GM12878 (cell line): Measurements from ENCODE around the gene FAM83G. TPM values are rescaled to one million over a fixed set of nuclear protein-coding genes. Genes with fewer than 3 reads are reported as not detected.

ENCODE experiments used
- ATAC-seq: fragments of 200-7000 bp; cut with Tn5 transposase; 3 replicates; pipeline ENCODE4 v1.9.1; 2020; ENCODE audit warnings: mild to moderate bottlenecking, moderate library complexity
- BruUV-seq: library from RNA; stranded (reverse); fragments of 400-500 nt; replicated peaks from 2 replicates; lab custom pipeline; 2021; lab: Mats Ljungman, UMichigan
- CTCF ChIA-PET: fragments of 300-600 bp; sonication (Branson Sonifier 250); formaldehyde crosslinking; extraction: SDS; loops from one replicate; lab custom pipeline; 2021; ENCODE audit warnings: inconsistent platforms; lab: Yijun Ruan, JAX
- POLR2A ChIA-PET: fragments of 350-600 bp; formaldehyde crosslinking; extraction: SDS; loops from one replicate; lab custom pipeline; 2021; ENCODE audit warnings: inconsistent platforms; lab: Charles Lee
- RAD21 ChIA-PET: fragments of 300-600 bp; sonication (Branson Sonifier 250); formaldehyde crosslinking; loops from one replicate; lab custom pipeline; 2023; ENCODE audit warnings: antibody characterized with exemption; ENCODE audit not compliant: unreplicated experiment; lab: Charles Lee
- SMC1A ChIA-PET: fragments of 300-600 bp; sonication (Branson Sonifier 250); formaldehyde crosslinking; loops from one replicate; lab custom pipeline; 2023; ENCODE audit not compliant: unreplicated experiment, uncharacterized antibody; lab: Charles Lee
- DNase-seq: peaks from one replicate; pipeline ENCODE4 v3.0.0-alpha.2; 2011; ENCODE audit warnings: low read depth, low spot score
- FAIRE-seq: peaks from 3 replicates; lab custom pipeline; 2011; peaks lifted over from hg19 to GRCh38; lab: Jason Lieb, UNC
- H2AFZ ChIP-seq: 2 replicates; pipeline ENCODE4 v1.6.0; 2011; ENCODE audit warnings: low read depth, low read length, control low read depth; ENCODE audit not compliant: control insufficient read depth
- H3K27ac ChIP-seq: 2 replicates; pipeline ENCODE4 v1.5.1; 2011; ENCODE audit warnings: control low read depth; ENCODE audit not compliant: control insufficient read depth, insufficient read depth
- H3K27me3 ChIP-seq, 2 experiments: replicated peaks in 1 of 2; 2 replicates each; pipeline versions ENCODE4 v1.6.0 to v1.6.1; 2011; ENCODE audit warnings: low read length in 1 of 2; ENCODE audit not compliant: control insufficient read depth in 2 of 2, insufficient read depth in 2 of 2
- H3K36me3 ChIP-seq, 2 experiments: 2 replicates each; pipeline ENCODE4 v1.5.1; 2011; ENCODE audit warnings: low read length in 1 of 2; ENCODE audit not compliant: control insufficient read depth in 2 of 2, insufficient read depth in 2 of 2
- H3K4me1 ChIP-seq: 2 replicates; pipeline ENCODE4 v1.6.1; 2011; ENCODE audit warnings: mild to moderate bottlenecking, low read length, moderate library complexity, mixed read lengths; ENCODE audit not compliant: control insufficient read depth, insufficient read depth
- H3K4me2 ChIP-seq: 2 replicates; pipeline ENCODE4 v1.6.0; 2011; ENCODE audit warnings: control low read depth; ENCODE audit not compliant: control insufficient read depth, insufficient read depth
- H3K4me3 ChIP-seq: fragments of 200-600 bp; sonication (generic); 2 replicates; pipeline ENCODE4 v1.5.1; 2016
- H3K79me2 ChIP-seq: 2 replicates; pipeline ENCODE4 v1.6.0; 2011; ENCODE audit warnings: low read length; ENCODE audit not compliant: control insufficient read depth, insufficient read depth
- H3K9ac ChIP-seq: 2 replicates; pipeline ENCODE4 v1.8.0; 2011; ENCODE audit warnings: low read length, control low read depth, mixed read lengths; ENCODE audit not compliant: control insufficient read depth, insufficient read depth
- H3K9me3 ChIP-seq: replicated peaks from 3 replicates; pipeline ENCODE4 v1.5.1; 2011; ENCODE audit warnings: mild to moderate bottlenecking, low read length; ENCODE audit not compliant: control insufficient read depth, insufficient read depth
- H4K20me1 ChIP-seq: 2 replicates; pipeline ENCODE4 v1.6.0; 2011; ENCODE audit not compliant: control insufficient read depth, insufficient read depth
- BHLHE40 ChIP-seq, 2 experiments: fragments of 450-650 bp in 1 of 2; IDR thresholded peaks; 2 replicates each; pipeline ENCODE4 v1.6.1; 2011 to 2017; ENCODE audit warnings: low read depth in 2 of 2, borderline replicate concordance in 1 of 2, improper control_type of control experiment in 1 of 2, low read length in 1 of 2, mild to moderate bottlenecking in 1 of 2
- CBFB ChIP-seq: IDR thresholded peaks from 2 replicates; pipeline ENCODE4 v1.6.1; 2016; ENCODE audit warnings: antibody characterized with exemption, low read depth
- FOXK2 ChIP-seq: fragments of 450-650 bp; IDR thresholded peaks from 2 replicates; pipeline ENCODE4 v1.6.1; 2017; ENCODE audit warnings: mild to moderate bottlenecking, moderate library complexity
- MEF2B ChIP-seq: fragments of 450-650 bp; IDR thresholded peaks from 2 replicates; pipeline ENCODE4 v1.6.1; 2018; ENCODE audit warnings: mild to moderate bottlenecking, moderate library complexity; ENCODE audit not compliant: partially characterized antibody, poor library complexity, severe bottlenecking
- NFXL1 ChIP-seq: fragments of 450-650 bp; IDR thresholded peaks from 2 replicates; pipeline ENCODE4 v1.6.1; 2017; ENCODE audit warnings: antibody characterized with exemption, mild to moderate bottlenecking, borderline replicate concordance
- POLR2A ChIP-seq: IDR thresholded peaks from 2 replicates; pipeline ENCODE4 v1.6.1; 2011; ENCODE audit warnings: low read depth, mild to moderate bottlenecking, low read length
- POU2F2 ChIP-seq: IDR thresholded peaks from 3 replicates; pipeline ENCODE4 v1.6.1; 2011; ENCODE audit warnings: low read depth, mild to moderate bottlenecking, low read length, borderline replicate concordance
- SP1 ChIP-seq: IDR thresholded peaks from one replicate; pipeline ENCODE4 v1.6.1; 2011; ENCODE audit warnings: low read depth, low read length
- SREBF2 ChIP-seq: IDR thresholded peaks from 2 replicates; pipeline ENCODE4 v1.6.1; 2012; ENCODE audit warnings: mild to moderate bottlenecking, low read length
- TARDBP ChIP-seq: IDR thresholded peaks from 2 replicates; pipeline ENCODE4 v1.6.1; 2016; ENCODE audit warnings: borderline replicate concordance
- ZNF207 ChIP-seq: fragments of 450-650 bp; IDR thresholded peaks from 2 replicates; pipeline ENCODE4 v1.6.1; 2014; ENCODE audit warnings: antibody characterized with exemption, mild to moderate bottlenecking, borderline replicate concordance
- WGBS: methylation state at CpG from one replicate; pipeline ENCODE4 v1.1.6; 2016; ENCODE audit warnings: low lambda C conversion rate; ENCODE audit not compliant: insufficient replicate concordance, insufficient coverage; ENCODE audit errors: missing lambda C conversion rate; 5-methylcytosine and 5-hydroxymethylcytosine counted together
- in situ Hi-C: fragments of 300-500 bp; cut with MboI; formaldehyde crosslinking; loops from 9 replicates; pipeline ENCODE4 v1.14.3; 2018; ENCODE audit warnings: mixed read lengths
- intact Hi-C: fragments of 100-400 bp; cut with micrococcal nuclease; formaldehyde crosslinking; loops from one replicate; pipeline ENCODE4 v1.14.2; 2022; ENCODE audit not compliant: unreplicated experiment
- polyA plus RNA-seq, 11 experiments: library from polyadenylated mRNA; depleted of rRNA in 4 of 11; unstranded in 6 of 11; stranded (reverse) in 5 of 11; fragments of >200 nt; fragmentation: Nextera tagmentation in 4 of 11; fragmentation: Illumina TruSeq in 1 of 11; extraction: Ambion mirVana in 4 of 11; extraction: Trizol in 1 of 11; gene quantifications; 1 replicate in 1 of 11; 2 replicates in 10 of 11; pipeline versions ENCODE4 v1.2.1 to v1.2.3, GENCODE V29; 2011 to 2016; ENCODE audit warnings: inconsistent platforms in 2 of 11, missing spikeins in 2 of 11, low read depth in 1 of 11
- total RNA-seq, 4 experiments: library from RNA; depleted of rRNA in 3 of 4; stranded (reverse); fragments of >200 nt in 3 of 4; fragmentation: Illumina TruSeq in 1 of 4; extraction: Trizol in 1 of 4; gene quantifications; 2 replicates each; pipeline versions ENCODE4 v1.2.1 to v1.2.3, GENCODE V29; 2013 to 2021
- TF ChIP-seq, protein P1 (sequence below): IDR thresholded peaks from 2 replicates; pipeline ENCODE4 v1.6.1; 2012; ENCODE audit warnings: mild to moderate bottlenecking, low read depth, low read length
- TF ChIP-seq, protein P2 (sequence below): IDR thresholded peaks from 2 replicates; pipeline ENCODE4 v1.6.1; 2011; ENCODE audit warnings: low read depth, low read length, improper control_type of control experiment, borderline replicate concordance

FAM83G gene
- total and polyA plus RNA-seq, 10 of the 15 experiments (the other 5 are each of a cell fraction or from before 2014, with no cell fraction given), result 0.03 to 16.7 (median 6.5) TPM

DNA sequence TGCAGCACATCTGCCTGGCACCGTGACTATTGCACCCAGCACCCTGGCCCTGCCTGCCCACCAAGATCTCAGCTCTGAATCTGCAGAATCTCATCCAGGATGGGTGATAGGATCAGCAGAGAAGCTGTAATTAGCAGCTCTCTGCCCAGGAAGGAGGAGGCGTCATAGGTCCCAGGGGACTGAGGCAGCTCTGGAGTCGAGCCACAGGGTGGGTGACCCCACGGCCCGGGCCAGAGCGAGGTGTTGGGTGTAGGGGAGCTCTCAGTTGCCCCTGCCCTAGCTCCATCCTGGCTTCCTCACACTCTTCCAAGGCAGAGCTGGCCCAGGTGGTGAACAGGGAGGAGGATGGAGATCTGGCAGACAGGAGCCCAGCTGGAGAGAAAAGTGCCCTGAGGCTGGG is 18.2 kb upstream of the FAM83G start:
- Histone ChIP-seq H3K9ac (no peak overlapping the region), H3K79me2 (no peaks in the 10 kb centered on the region), H3K9me3 (no peaks in the 10 kb centered on the region), H3K27ac (no peak overlapping the region), H2AFZ (no peak overlapping the region), H3K4me1 (no peaks in the 10 kb centered on the region), H3K4me2 (no peak overlapping the region), H3K36me3 (peaks cover 0 to 15% of the 10 kb centered on the region in 2 experiments; a peak in 3 of 4 replicates), H3K4me3 (no peak overlapping the region), H4K20me1 (no peaks in the 10 kb centered on the region), H3K27me3 (no peaks in the 10 kb centered on the region)
- RAD21 ChIA-PET, result interaction anchor here (0.8 to 1.1 kb wide), 2 partner anchors 62 to 98 kb away, joined by 3 to 5 read pairs; no protein-coding TSS in a partner anchor
- in situ Hi-C loops (no loop called here), intact Hi-C loops (no loop called here)
- POLR2A ChIA-PET, result no interaction called here
- ATAC-seq, result no peak
- no TSS peak for BruUV-seq
- 57% methylated on average over 6 of the region's 6 CpGs for WGBS
- TF ChIP-seq SP1 (no peak), FOXK2 (no peak), SREBF2 (no peak), ZNF207 (no peak), POLR2A (0 out of 2 replicates have a peak, but pooled peaks have one; percentile 55), MEF2B (peak; percentile 15), NFXL1 (no peak)
- CTCF ChIA-PET, result interaction anchor here (1.1 to 1.2 kb wide), 2 partner anchors 62 to 397 kb away, joined by 3 to 4 read pairs; no protein-coding TSS in a partner anchor
- FAIRE-seq, result no peak
- SMC1A ChIA-PET, result interaction anchor here (1.4 kb wide), 1 partner anchor 62 kb away, joined by 3 read pairs; no protein-coding TSS in a partner anchor
- no peak for DNase-seq

DNA sequence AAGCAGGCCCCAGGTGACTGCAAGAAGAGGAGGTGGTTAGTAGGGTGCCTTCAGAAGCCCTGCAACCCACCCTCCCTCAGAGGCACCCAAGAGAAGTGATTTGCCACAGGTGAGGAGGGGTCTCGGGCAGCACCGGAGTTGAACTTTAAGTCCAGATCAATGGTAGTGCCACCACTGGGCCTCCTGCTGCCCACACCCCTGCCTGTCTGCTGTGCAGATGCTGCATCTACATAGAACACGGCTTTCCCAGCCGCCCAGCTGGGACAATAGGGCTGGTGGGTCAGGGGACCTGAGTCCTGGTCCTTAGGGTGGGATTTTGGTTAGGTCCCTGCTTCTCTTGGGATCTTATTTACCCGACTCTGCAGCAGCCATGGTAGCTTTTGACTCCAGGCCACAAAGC is 17.6 kb upstream of the FAM83G start:
- Histone ChIP-seq H3K79me2 (no peaks in the 10 kb centered on the region), H3K27me3 (no peaks in the 10 kb centered on the region), H3K9me3 (no peaks in the 10 kb centered on the region), H3K27ac (no peak overlapping the region), H2AFZ (no peak overlapping the region), H4K20me1 (no peaks in the 10 kb centered on the region), H3K36me3 (peaks cover 0 to 15% of the 10 kb centered on the region in 2 experiments; a peak in 3 of 4 replicates), H3K9ac (no peak overlapping the region), H3K4me2 (no peak overlapping the region), H3K4me1 (no peaks in the 10 kb centered on the region), H3K4me3 (no peak overlapping the region)
- intact Hi-C loops (no loop called here), in situ Hi-C loops (no loop called here)
- CTCF ChIA-PET, result interaction anchor here (1.1 to 1.2 kb wide), 2 partner anchors 62 to 396 kb away, joined by 3 to 4 read pairs; no protein-coding TSS in a partner anchor
- POLR2A ChIA-PET, result no interaction called here
- no peak for FAIRE-seq
- SMC1A ChIA-PET, result interaction anchor here (1.4 kb wide), 1 partner anchor 61 kb away, joined by 3 read pairs; no protein-coding TSS in a partner anchor
- no peak for ATAC-seq
- no peak for DNase-seq
- RAD21 ChIA-PET, result interaction anchor here (0.8 kb wide), 1 partner anchor 98 kb away, joined by 3 read pairs; no protein-coding TSS in a partner anchor
- BruUV-seq, result no TSS peak
- 76% methylated on average over 5 of the region's 5 CpGs for WGBS
- TF ChIP-seq TARDBP, result no peak
- TF ChIP-seq, protein P1, sequence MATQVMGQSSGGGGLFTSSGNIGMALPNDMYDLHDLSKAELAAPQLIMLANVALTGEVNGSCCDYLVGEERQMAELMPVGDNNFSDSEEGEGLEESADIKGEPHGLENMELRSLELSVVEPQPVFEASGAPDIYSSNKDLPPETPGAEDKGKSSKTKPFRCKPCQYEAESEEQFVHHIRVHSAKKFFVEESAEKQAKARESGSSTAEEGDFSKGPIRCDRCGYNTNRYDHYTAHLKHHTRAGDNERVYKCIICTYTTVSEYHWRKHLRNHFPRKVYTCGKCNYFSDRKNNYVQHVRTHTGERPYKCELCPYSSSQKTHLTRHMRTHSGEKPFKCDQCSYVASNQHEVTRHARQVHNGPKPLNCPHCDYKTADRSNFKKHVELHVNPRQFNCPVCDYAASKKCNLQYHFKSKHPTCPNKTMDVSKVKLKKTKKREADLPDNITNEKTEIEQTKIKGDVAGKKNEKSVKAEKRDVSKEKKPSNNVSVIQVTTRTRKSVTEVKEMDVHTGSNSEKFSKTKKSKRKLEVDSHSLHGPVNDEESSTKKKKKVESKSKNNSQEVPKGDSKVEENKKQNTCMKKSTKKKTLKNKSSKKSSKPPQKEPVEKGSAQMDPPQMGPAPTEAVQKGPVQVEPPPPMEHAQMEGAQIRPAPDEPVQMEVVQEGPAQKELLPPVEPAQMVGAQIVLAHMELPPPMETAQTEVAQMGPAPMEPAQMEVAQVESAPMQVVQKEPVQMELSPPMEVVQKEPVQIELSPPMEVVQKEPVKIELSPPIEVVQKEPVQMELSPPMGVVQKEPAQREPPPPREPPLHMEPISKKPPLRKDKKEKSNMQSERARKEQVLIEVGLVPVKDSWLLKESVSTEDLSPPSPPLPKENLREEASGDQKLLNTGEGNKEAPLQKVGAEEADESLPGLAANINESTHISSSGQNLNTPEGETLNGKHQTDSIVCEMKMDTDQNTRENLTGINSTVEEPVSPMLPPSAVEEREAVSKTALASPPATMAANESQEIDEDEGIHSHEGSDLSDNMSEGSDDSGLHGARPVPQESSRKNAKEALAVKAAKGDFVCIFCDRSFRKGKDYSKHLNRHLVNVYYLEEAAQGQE, result no peak
- no peak for TF ChIP-seq CBFB
- TF ChIP-seq POU2F2, result no peak
- TF ChIP-seq, protein P2, sequence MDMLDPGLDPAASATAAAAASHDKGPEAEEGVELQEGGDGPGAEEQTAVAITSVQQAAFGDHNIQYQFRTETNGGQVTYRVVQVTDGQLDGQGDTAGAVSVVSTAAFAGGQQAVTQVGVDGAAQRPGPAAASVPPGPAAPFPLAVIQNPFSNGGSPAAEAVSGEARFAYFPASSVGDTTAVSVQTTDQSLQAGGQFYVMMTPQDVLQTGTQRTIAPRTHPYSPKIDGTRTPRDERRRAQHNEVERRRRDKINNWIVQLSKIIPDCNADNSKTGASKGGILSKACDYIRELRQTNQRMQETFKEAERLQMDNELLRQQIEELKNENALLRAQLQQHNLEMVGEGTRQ, result no peak
- no peak for TF ChIP-seq BHLHE40 (IDR thresholded peaks at IDR 0.05; ENCODE audit: borderline replicate concordance in 1 of 2, low read depth in 2 of 2, low read length in 1 of 2)
